GM12875 (cell line): ENCODE results near the gene PKNOX1.
"Not testable (repeated sequence)": the region's sequence is repeated elsewhere in the genome, so short reads cannot be mapped to it uniquely, and the experiment has no call there.

ENCODE experiments used
- H3K4me3 ChIP-seq: one replicate; pipeline ENCODE4 v1.5.1; 2011; ENCODE audit warnings: low read depth, low read length, control low read depth
- TF ChIP-seq, protein P1 (sequence below): IDR thresholded peaks from 2 replicates; pipeline ENCODE4 v1.5.1; 2011; ENCODE audit warnings: low read depth, mild to moderate bottlenecking, control low read depth, inconsistent platforms, low read length, moderate library complexity, borderline replicate concordance; ENCODE audit not compliant: insufficient read depth

PKNOX1 gene

DNA sequence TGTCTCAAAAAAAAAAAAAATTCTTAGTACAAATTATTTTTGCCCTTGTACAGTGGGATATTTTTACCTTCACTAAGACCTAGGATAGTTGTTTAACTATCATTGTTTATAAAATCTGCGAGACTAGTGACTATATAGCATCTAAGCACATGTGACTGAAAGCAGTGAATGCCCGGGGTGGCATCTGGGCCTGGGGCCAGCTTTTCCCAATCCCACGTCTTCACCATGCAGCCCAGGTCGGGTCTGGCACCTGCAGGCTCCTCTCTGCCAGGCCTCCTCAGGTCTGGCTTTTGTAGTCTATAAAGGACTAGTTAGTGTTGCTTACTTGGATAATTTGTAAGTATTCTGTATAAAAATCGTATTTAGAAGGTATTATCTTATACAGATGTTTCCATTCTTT lies 60.5 kb downstream of the PKNOX1 start:
- TF ChIP-seq, protein P1, sequence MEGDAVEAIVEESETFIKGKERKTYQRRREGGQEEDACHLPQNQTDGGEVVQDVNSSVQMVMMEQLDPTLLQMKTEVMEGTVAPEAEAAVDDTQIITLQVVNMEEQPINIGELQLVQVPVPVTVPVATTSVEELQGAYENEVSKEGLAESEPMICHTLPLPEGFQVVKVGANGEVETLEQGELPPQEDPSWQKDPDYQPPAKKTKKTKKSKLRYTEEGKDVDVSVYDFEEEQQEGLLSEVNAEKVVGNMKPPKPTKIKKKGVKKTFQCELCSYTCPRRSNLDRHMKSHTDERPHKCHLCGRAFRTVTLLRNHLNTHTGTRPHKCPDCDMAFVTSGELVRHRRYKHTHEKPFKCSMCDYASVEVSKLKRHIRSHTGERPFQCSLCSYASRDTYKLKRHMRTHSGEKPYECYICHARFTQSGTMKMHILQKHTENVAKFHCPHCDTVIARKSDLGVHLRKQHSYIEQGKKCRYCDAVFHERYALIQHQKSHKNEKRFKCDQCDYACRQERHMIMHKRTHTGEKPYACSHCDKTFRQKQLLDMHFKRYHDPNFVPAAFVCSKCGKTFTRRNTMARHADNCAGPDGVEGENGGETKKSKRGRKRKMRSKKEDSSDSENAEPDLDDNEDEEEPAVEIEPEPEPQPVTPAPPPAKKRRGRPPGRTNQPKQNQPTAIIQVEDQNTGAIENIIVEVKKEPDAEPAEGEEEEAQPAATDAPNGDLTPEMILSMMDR, result no peak
- H3K4me3 ChIP-seq, result no peak overlapping the region

DNA sequence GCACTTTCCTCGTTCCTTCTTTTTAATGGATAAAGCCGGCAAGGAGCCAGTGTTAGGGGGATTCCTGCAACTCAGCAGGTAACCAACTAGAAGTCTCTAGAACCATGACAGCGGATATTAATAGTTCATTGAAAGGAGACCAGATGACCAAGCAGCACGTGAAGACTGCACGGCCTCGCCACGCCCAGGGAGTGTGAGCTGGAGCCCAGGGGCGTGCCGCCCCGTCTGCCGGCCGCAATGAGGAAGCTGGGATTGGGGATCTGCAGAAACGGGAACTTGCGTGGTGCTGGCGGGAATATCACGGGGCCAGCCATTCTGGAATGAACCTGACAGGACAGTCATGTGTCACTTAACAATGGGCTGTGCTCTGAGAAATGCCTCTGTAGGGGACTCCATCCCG lies 62.5 kb downstream of the PKNOX1 start:
- not testable (repeated sequence) for H3K4me3 ChIP-seq

DNA sequence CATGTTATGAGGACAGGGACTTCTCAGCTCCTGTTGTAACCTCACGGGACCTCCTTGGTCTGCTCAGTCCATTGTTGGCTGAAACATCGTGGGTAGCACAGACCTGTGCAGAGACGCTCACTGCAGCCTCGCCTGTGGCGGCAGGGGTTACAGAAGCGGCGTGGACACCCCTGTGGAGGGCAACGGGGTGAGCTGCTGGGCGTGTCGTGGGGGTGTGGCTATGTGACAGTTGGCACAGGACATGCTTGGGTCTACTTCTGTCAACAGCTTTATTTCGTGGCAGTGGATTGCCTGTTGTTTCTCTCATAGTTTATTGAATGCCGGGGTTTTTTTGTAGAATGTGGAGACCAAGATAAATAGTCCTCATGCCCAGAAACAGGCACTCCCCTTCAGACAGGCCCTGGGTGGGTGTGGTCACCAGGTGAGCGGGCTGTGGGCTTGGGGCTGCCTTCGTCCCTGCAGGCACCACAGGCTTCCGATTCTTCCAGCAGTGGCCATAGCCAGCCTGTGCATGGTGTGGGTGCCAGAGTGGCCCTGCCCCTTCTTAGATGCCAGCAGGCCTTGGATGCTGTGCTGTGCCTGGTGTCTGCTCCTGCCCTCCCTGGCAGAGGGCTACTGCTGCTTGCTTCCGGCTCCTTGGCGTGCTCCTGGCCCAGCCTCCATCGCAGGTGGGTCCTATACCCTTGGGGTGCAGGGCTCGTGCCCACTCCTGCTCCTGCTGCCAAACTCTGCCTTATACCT lies 63.7 kb downstream of the PKNOX1 start:
- H3K4me3 ChIP-seq, result not testable (repeated sequence)

DNA sequence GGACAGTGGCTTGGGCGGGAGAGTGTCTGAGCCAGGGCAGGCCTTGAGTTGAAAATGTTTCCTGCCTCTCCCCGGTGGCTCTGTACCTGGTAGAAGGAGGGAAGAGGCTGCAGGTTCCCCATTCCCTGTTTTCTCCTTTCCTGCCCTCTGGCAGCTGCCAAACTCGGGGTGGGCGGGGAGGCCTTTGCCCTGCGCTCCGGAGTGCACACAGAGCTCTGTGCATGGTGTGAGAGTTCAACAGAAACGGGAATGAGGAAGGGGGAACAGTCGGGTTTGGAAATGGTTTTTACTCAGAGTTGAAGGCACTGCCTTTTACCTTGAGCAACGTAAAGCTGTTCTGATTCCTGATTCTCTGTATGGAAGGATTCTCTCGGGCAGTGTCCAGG lies 64.3 kb downstream of the PKNOX1 start:
- not testable (repeated sequence) for H3K4me3 ChIP-seq

DNA sequence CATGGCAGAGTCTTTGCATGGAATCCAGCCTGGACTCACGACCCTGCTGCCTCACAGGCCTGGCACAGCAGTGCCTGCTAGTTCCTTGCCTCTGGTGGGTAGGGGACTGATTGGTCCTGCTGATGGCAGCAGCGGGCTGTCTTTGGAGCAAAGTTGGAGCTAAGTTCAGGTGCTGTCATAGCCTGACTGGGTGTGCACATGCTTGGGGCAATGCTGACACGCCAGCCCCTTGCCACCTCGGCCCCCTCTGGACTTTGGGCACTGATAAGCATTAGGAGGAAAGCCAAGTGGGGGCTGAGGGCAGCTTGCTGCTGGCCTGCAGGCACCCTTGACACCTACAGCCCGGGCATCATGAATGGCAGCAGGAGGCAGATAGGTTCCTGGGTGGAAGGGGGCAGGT lies 67.8 kb downstream of the PKNOX1 start:
- not testable (repeated sequence) for H3K4me3 ChIP-seq

DNA sequence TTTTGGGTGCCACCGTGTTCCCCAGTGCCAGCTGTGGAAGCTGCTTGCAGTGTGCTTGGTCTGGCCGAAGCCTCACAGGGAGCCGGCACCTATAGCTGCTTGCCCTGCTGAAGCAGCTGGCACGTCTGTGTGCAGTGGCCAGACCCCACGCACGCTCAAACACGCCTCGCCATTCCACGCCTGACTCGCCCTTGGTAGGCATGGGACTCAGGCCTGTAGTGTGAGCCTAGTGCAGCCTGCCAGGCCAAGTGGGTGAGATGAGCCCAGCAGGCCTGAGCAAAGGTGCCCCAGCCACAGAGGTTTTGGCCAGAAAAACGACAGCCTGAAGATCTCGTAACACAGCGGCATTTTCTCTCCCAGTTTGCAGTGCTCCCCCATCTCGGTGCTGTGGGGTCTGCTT lies 68.9 kb downstream of the PKNOX1 start:
- not testable (repeated sequence) for H3K4me3 ChIP-seq

DNA sequence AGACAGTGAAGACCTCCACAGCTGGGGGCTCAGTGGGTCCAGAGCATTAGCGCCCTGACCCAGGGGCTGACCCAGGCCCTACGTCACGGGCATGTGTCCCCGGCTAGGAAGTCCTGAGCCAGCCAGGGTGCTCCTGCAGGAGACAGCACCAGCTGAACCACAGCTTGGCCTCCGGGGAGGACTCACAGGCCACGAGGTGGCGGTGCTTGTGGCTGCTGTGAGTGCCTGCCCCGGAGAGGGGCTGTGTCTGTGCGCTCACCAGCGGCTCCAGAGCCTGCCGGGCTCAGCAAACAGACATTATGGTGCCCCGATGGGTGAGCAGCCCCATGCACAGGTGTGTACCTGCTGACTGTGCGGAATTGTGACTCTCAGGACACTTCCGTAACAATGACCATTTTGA lies 70.2 kb downstream of the PKNOX1 start:
- not testable (repeated sequence) for H3K4me3 ChIP-seq

DNA sequence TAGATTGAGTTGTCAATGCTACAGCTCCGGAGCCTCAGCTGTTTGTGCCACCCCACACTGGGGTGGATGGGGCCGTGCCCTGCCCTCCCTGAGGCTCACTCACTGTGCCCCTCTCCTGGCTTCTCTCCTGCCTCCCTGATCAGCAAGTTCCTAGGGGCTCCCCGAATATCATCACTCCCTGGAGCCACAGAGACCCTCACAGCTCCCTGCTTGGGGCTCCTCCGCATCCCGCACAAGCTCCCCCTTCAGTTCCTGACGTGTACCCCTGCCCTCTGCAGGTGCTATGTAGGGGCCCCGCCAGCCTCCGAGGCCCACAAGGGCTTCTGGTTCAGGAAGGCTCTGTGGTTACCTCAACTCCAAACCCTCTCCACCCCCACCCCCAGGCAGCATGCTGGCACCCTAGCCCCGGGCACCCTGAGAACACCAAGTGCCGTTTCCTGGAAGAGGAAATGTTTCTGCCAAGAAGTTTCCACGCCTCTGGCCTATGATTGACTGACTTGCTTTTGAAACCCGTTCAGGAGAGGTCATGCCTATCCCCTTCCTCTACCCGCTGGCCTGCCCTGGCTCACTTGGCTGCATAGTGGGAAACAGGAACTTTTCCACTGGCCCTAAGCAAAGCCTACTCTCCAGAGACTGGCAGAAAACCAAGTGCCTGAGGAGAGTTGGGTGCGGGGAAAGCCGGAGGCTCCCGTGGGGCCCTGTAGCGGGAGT lies 71.0 kb downstream of the PKNOX1 start:
- not testable (repeated sequence) for H3K4me3 ChIP-seq

DNA sequence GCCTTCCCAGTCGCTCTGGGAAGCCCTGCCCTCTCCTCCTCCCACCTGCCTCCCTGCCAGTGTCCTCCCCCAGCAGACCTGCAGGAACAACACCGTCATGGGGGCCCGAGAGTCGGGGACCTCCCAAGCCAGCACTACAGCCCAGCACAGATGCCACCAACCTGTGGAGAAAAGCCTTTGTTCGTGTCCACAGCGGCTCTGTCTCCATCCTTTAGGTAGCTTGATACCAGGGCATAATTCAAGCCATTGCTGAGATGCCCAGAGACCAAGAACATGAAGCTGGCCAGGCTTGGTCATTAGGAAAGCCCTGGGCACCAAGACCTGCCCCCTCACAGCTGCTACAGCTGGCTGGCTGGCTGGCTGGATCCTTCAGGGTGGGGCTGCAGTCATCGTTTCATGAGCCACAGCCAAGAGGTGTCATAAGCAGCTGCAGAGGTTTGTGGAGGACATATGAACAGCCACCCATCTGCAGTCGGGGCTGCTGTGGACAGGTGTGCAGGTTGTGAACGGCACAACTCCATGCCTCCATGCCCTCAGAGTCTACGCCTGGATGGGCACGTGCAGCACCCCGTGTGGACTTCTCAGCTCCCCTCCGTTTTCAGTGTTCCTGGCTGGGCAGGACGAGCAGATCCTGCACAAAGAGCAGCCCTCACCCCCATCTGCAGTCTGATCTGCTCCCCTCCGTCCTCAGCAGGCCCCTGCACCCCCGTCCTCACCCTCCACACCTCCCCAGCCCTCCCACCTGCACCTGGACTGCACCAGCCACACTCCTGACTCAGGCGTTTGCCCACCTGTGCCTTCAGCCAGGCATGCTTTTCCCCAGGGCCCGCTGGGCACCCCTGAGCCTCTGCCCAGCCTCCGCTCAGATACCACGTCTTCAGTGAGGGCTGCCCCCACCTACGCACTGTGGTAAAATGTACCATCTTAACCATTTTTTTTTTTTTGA lies 71.8 kb downstream of the PKNOX1 start:
- not testable (repeated sequence) for H3K4me3 ChIP-seq

DNA sequence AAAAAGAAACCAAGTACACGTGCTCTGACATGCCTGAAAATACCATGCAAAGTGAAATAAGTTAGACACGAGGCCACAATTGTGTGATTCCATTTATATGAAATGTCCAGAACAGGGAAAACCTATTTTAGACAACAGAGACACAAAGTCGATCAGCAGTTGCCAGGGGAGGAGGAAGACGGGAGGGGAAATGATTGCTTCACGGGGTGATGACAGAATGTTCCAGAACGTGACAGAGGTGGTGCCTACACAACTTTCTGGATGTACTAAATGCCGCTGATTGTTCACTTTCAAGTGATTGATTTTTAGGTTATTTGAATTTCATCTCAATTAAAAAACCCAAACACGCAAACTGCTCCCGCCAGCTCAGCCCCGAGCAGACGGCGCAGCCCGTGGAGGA lies 78.8 kb downstream of the PKNOX1 start:
- not testable (repeated sequence) for H3K4me3 ChIP-seq

DNA sequence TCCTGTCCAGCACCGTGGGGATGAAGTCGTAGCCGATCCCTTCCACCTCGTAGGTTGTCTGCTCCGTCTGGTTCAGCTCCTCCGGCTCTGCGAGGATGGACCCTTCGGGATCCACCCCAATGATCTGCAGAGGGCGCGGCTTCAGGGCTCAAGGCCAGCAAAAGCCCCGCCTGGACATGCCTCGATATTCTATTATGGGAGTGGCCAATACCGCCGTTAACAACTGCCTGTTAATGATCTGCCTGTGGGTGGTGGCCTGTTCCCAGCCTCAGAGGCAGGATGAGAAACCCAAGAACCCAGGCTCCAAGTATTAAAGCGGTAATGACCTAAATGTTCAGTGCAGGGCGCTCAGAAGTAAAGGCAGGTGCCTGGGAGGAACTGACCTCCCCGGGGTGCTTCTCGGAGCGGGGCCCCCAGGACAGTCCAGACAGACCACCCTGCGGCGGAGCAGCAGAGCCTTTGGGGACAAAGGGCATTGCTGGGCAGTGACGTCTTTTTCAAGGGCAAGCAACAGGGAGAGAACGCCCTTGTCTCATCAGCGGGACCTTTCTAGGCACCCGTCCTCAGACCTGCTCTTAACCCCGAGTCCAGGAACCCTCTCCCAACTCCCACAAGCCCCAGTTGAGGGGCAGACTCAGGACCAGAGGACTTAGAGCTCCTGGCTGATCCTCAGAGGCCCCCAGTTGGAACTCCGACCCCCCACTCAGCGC lies 88.7 kb downstream of the PKNOX1 start:
- not testable (repeated sequence) for H3K4me3 ChIP-seq

DNA sequence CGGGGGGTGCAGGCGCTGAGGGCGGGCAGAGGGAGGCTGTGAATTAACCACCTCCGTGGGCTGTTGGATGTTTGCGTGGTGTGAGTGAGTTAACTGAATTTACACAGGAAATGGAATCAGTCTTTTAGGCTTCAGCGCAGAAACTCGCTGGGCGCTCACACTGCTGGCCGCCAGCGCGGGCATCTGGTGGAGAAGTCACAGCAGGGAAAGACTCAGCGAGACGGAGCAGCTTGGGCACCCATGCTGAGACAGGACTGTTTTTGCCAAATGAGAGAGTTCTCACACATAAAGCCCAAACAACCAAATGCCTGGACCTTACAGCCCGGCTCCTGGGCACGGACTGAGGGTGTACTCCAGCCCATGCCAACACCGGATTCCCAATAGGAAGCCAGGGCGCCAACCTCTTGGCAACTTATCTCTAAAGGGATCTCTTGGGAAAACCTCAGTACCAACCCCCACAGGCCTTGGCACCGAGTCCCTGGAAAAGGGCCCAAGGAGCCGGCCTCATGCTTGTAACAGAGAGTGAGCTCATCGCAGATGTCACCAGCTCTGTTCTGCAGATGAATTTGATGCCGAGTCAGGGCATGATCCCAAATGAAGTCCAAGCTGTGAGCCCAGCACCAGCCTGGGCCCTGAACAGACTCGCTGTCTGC lies 90.0 kb downstream of the PKNOX1 start:
- not testable (repeated sequence) for H3K4me3 ChIP-seq

DNA sequence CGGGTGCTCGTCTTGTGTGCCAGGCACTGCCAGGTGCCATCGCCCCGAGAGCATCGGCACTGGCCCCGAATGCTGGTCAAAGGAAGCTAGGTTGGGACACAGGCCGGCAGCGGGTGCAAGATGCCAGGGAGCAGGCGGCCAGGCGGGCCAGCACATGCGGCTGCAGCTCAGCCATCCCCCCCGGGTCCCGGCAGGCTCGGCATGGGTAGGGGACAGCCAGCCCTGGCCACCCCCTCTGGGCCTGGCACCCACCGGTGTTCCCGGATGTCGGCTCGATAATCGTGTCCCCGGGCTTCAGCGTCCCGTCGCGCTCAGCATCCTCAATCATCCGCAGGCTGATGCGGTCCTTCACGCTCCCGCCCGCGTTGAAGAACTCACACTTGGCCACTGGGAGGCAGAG lies 91.6 kb downstream of the PKNOX1 start:
- H3K4me3 ChIP-seq, result not testable (repeated sequence)

DNA sequence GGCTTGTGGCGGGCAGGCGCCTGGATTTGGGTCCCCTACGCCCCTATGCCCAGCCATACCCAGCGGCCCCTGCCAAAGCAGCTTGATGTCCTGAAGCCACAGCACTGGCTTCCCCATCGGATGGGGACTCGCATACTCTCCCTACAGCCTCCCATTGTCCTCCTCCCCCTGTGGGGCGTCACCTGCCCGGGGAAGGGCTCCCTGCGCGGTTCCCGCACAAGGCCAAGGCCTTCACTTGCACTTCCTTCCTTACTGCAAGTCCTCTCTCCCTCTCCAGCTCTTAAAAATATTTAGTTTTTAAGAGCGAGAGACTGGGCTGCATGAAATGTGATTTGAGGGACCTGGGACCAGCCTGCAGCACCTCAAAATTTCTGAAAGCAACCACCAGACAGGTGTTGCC lies 92.3 kb downstream of the PKNOX1 start:
- H3K4me3 ChIP-seq, result not testable (repeated sequence)

DNA sequence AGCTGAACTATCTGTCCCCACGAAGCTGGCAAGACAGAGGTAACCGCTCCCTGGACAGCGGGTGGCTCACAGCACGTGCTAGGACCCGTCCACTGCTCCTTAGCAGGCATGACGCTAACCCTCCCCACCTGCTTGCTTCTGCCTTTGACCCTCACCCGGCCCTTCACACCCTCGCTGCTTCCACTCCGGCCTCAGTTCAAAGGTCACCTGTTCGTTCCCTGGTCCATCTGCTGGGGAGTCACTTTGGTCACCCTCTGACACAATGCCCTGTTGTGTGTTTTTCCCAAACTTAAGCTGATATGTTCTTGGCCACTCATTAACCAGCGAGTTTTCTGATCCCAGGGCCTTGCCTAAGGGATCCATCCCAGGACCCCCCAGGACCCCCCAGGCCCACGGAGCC lies 93.7 kb downstream of the PKNOX1 start:
- H3K4me3 ChIP-seq, result not testable (repeated sequence)

DNA sequence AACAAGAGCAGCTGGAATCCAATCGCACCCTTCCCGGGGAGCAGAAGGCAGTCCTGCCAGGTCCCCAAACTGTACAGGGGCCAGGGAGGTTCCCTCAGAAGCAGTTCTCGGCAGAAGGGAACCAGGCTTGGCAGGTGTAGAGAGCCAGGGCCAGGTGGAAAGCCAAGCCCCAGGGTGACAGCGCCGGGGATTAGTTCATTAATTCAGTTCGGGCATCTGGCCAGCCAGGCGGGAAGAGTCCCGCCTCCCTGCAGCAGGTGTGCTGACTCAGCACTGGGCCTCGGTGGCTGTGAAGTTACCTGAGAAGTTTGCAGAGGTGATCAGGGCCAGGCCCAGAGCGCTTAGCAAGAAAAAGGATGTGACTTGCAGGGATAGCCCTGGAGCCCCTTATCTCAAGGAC lies 95.3 kb downstream of the PKNOX1 start:
- not testable (repeated sequence) for H3K4me3 ChIP-seq

DNA sequence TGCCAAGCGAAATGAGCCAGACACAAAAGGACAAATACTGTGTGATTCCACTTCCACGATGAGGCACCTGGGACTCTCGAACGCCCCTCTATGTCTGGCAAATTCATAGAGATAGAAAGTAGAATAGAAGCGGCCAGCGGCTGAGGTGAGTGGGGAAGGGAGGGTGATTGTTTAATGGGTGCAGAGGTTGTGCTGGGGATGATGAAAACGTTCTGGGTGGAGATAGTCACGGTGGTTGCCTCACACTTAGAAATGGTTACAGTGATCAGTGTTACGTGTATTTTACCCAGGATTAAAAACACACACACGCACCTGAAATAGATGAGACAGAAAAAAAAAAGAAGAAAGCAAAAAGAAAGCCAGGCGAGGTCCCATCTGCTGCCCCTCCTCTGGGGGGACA lies 98.4 kb downstream of the PKNOX1 start:
- not testable (repeated sequence) for H3K4me3 ChIP-seq

DNA sequence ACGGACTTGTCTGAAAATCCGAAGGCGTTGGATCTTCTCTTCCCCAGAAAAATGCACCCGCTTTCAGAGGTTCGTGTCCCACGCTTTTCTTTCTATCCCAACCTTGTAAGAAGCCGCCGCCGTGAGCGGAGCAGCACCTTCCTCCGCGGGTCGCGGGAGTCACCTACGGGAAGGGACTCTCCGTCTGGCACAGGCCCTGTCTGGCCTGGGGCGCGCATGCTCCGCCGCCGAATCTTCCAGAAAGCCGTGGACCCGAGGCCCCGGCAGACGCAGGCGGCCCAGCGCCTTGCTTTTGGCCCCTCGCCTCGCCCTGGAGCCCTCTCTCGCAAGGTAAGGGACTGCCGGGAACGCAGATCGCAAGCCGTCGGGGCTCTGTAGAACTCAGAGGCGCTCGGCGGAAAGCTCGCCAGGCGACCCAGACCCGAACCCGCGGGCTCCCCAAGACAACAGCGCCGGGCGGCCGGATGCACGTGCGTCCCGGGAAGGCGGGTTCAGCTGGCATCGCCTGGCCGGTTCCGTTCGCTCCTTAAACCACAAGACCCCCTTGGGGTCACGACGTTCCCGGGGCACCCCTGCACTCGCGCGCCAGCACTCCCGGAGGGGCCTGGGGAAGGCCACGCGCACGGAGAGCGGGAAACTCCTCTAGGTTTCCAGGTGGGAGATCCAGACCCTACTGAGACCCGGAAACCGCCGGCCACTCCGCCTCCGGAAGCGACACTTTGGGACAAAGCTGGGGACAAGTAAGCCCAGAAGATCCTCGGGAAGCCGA lies 100.2 kb downstream of the PKNOX1 start:
- H3K4me3 ChIP-seq, result not testable (repeated sequence)
